GM19463 (cell line): ENCODE data around the gene PDP2.

ENCODE experiments used
- ATAC-seq: cut with Tn5 transposase; IDR thresholded peaks from one replicate; pipeline ENCODE4 v1.9.1; 2021; ENCODE audit warnings: mild to moderate bottlenecking, moderate library complexity; ENCODE audit not compliant: unreplicated experiment

PDP2 gene

DNA sequence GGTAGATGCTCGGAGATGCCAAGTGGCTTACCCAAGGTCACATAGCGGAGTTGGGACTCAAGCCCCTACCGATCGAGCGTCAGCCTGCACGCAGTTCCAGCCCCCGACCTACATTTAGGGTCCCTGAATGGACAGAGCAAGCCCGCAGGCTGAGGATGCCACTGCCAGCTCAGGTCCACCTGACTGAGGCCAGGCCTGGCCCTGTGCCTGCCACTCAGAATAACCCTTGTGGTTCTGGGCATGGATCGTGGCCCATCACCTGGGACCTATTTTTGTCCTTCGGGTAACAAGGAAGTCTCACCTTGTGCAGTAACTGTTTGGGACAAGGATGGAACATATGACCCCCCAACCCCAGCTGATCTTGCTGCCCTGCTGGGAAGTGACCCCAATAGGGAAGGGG lies 21.3 kb downstream of the PDP2 start:
- no peak for ATAC-seq

- no peak for ATAC-seq
Observed at GRCh38 chr16:66902648-66903543, 22.6 kb downstream of the PDP2 start.

- ATAC-seq: no peak
Observed at GRCh38 chr16:66903544-66904427, 23.5 kb downstream of the PDP2 start.

DNA sequence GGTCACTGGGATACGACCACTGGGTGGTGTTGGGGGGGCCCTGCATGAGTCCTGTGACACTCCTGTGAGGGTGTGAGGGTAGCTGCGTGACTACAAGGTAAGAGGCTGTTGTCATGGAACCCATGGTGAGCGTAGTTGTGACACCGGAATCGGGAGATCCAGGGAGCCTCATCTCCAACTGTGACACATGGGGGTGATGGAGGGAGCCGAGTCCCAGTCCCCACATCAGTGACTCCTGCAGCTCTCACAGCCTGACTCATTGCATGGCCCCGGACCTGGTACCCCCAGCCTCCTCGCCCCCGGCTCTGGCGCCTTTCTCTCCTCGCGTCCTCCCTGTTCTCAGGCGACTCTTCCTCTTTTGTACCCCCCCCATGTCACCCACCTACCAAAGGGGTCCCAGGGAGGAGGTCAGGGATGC lies 24.1 kb downstream of the PDP2 start:
- ATAC-seq: no peak

GRCh38 chr16:66904846-66905632 lies 24.7 kb downstream of the PDP2 start:
- ATAC-seq: no peak

- no peak for ATAC-seq
Observed at GRCh38 chr16:66905633-66906539, 25.6 kb downstream of the PDP2 start.

DNA sequence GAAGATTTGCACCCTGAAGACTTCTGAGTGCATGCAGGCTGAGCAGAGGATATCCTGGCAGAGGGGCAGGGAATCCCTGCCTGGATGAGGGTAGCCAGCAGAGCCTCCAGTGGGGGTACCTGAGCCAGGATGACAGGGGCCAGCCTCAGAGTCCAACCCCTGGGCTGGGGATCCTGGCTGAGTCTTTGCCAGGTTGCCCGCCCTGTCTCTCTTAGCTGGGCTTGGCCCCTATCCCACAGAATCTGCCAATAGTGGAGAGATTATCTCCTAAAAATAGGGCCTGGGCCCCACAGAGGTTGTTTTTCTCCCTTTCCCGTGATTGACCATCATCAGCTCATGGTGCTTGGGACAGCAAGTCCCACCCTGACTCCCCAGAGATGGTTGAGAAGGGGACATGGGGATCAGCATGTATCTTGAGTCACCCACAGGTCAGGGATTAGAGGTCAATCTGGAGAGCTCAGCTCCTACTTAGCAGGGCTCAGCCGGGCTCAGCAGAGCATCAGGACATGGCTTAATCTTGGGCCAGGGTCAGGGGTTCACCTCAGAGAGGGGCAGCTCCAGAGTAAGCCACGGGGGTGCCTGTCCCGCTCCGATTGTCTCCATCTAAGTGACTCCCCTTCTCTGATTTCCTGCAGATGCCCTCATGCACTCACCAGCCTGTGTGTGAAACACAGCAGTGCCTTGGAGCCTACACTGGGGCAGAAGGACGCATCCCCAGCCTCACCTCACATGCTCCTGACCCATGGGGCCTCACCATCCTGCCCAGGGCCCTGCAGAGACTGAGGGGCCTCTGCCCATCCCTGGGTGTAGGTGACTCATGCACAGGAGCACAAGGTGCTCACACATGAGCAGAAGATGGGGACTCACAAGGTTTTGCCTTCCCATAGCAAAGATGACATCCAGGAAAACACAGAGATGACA lies 26.9 kb downstream of the PDP2 start:
- no peak for ATAC-seq

DNA sequence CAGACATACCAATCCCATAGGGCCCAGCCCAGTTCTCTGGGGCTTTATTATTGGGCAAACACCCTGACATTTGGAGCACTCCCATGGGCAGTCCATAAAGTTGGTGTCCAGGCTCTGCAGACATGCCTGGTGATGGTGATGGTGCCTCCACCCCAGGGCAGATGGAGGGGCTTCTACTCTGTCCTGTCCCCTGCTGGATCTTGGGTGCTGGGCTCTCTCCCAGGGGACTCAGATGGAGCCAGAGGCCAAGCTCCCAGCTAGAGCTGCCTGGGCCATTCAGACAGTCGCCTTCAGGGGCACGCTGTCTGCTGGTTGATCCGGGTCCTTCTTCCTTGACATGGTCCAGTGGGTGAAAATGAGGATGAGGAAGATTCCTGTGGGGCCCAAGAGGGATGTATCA lies 27.8 kb downstream of the PDP2 start:
- ATAC-seq: no peak

DNA sequence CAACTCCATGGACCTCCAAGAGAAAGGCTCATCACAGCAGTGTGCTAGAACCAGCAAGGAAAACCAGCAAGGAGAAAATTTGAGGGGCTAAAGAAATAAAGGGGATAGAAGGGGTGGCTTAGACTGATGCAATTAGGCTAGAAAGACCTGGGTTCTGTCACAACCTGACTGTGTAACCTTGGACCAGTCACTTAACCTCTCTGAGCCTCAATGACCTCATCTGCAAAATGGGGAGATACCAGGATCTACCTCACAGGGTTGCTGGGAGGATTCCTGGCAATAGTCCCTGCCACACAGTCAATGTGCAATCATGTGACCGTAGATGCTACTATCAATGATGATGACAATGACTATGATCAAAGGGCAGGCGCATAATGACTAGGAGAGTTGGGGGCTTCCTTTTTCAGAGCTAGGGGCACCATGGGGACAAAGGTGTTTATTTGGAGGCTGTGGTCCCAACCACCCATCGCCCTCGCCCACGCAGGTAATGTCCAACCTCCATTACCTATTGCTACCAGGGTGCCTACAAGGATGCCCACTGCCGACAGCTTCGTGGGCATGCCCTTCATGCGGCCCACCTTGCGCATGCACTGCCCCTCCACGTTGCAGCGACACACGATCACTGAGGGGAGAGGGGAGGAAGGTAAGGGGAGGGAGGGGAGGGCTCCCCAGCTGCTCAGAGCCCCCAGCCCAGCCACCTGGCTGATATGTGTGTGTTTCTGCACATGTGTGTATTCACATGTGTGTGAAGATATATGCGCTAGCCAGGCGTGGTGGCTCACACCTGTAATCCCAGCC lies 28.6 kb downstream of the PDP2 start:
- no peak for ATAC-seq

- no peak for ATAC-seq
Observed at GRCh38 chr16:66910175-66910940, 30.0 kb downstream of the PDP2 start.

DNA sequence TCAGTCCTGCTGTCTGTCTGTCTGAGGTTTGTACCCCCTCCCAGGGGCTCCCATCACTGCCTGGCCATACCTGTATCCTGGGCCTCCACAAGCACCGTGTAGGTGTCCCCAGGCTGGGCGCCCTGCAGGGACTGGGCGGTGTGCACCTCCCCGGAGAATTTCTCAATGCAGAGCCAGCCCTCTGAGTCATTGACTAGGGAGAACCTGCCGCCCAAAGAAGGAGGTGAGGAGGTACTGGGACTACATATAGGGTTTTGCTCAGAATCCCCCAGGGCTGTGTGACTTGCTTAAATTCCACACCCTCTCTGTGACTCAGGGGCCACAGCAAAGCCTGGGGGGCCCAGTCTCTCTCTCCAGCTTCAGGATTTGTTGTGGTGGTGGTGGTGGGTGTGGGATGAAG lies 30.8 kb downstream of the PDP2 start:
- ATAC-seq: no peak

DNA sequence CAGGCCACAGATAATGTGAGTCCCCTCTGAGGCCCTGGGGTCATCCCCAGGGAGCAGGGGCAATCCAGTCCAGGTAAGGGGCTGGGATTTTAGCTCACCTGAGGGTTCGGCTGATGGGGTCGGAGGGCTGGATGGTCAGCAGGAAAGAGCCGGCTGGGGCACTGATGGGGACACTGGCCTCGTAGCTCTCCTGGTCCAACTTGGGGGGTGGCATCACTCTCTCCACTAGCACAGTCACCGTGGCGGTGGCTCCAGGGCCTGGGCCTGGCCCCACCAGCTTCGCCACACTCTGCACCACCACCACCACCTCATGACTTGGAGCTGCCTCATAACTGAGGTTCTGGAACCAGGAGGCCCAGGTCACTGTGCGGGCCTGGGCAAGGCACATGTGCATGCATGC lies 31.5 kb downstream of the PDP2 start:
- no peak for ATAC-seq

GRCh38 chr16:66913081-66913480 lies 32.8 kb downstream of the PDP2 start:
- ATAC-seq: no peak

GRCh38 chr16:66913711-66914110 lies 33.4 kb downstream of the PDP2 start:
- ATAC-seq: no peak

DNA sequence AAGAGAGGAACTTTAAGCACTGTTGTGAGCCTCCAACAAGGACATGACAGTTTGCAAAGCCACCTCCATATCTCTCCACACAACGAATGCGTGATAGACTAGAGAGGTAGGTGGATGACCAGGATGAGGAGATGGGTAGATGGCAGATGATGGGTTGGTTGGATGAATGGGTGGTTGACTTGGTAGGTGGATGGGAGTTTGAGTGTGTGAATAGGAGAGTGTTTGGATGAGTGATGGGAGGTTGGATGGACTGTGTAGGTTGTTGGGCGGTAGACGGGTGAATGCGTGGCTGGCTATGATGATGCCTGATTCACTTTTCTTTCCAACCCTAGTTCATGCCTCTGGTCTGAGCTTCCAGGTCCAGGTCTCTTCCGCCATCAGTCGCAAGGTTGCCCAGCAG lies 34.2 kb downstream of the PDP2 start:
- ATAC-seq: no peak

DNA sequence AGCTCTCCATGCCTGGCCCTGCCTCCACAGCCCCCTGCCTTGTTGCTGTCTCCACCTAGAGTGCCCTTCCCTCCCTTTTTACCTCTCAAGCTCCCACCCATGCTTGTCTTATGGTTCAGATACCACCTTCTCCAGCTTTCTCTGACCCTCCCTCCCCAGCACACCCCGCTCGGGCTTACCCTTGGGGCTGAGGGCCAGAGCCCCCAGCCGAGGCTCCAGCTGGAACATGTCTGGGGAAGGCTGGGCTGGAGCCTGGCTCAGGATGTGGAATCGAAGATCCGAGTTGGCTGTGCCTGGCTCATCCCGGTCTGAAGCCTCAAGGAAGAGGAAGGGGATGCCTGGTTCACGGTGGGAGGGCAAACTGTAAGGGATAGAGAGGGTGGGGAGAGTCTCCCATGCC lies 34.7 kb downstream of the PDP2 start:
- ATAC-seq: no peak

DNA sequence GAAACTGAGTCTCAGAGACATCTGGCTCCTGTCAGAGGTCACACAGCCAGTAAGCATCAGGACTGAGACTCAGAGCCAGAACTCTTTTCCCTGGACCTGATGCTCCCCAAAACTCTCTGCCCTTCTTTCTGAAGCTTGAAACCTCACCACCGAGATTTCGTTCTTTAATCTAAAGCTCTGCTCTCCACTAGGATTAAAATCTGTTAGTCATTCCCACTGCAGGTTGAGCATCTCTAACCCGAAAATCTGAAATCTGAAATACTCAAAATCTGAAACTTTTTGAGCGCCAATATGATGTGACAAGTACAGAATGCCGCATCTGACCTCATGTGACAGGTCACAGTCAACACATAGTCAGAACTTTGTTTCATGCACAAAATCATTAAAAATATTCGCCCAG lies 36.2 kb downstream of the PDP2 start:
- no peak for ATAC-seq

- no peak for ATAC-seq
Observed at GRCh38 chr16:66917741-66918140, 37.4 kb downstream of the PDP2 start.
